Neural progenitor cell (in vitro differentiated cells): ENCODE results near the gene DNAJC18. TPM values are rescaled to one million over a fixed set of nuclear protein-coding genes. Genes with fewer than 3 reads are reported as not detected.

Experiments
- DNase-seq: peaks from one replicate; pipeline ENCODE4 v3.0.0-alpha.2; 2016; ENCODE audit warnings: low spot score
- H2AFZ ChIP-seq: fragments of 200-600 bp; sonication (generic); replicated peaks from 2 replicates; pipeline ENCODE4 v1.6.1; 2016; ENCODE audit warnings: antibody characterized with exemption
- H3F3A ChIP-seq: fragments of 200-600 bp; sonication (generic); 2 replicates; pipeline ENCODE4 v1.6.1; 2016; ENCODE audit warnings: antibody characterized with exemption, low read depth
- H3K27ac ChIP-seq: fragments of 200-600 bp; sonication (generic); 2 replicates; pipeline ENCODE4 v1.5.1; 2016; ENCODE audit warnings: mild to moderate bottlenecking
- H3K27me3 ChIP-seq: fragments of 200-600 bp; sonication (generic); 2 replicates; pipeline ENCODE4 v1.6.1; 2016; ENCODE audit warnings: mild to moderate bottlenecking, moderate library complexity
- H3K36me3 ChIP-seq: fragments of 200-600 bp; sonication (generic); 2 replicates; pipeline ENCODE4 v1.5.1; 2016
- H3K4me1 ChIP-seq: fragments of 200-600 bp; sonication (generic); 2 replicates; pipeline ENCODE4 v1.6.1; 2016; ENCODE audit warnings: mixed run types
- H3K4me2 ChIP-seq: fragments of 200-600 bp; sonication (generic); 2 replicates; pipeline ENCODE4 v1.6.1; 2016
- H3K4me3 ChIP-seq: fragments of 200-600 bp; sonication (generic); 2 replicates; pipeline ENCODE4 v1.5.1; 2016
- H3K79me2 ChIP-seq: fragments of 200-600 bp; sonication (generic); 2 replicates; pipeline ENCODE4 v1.6.1; 2016; ENCODE audit warnings: low read depth
- H3K9ac ChIP-seq: fragments of 200-600 bp; sonication (generic); 2 replicates; pipeline ENCODE4 v1.6.1; 2016
- H3K9me3 ChIP-seq: fragments of 200-600 bp; sonication (generic); 2 replicates; pipeline ENCODE4 v1.5.1; 2016; ENCODE audit warnings: low read depth
- H4K20me1 ChIP-seq: fragments of 200-600 bp; sonication (generic); 2 replicates; pipeline ENCODE4 v1.6.1; 2016; ENCODE audit warnings: low read depth
- H3K27ac Mint-ChIP-seq: 3 replicates; pipeline ENCODE4 v1.8.0; 2021; ENCODE audit warnings: mixed read lengths
- H3K27me3 Mint-ChIP-seq: 2 replicates; pipeline ENCODE4 v1.8.0; 2022; ENCODE audit warnings: low read depth, mild to moderate bottlenecking, inconsistent platforms, moderate library complexity, mixed read lengths; ENCODE audit not compliant: insufficient read depth
- H3K36me3 Mint-ChIP-seq: 3 replicates; pipeline ENCODE4 v1.8.0; 2021; ENCODE audit warnings: mixed read lengths
- H3K4me1 Mint-ChIP-seq: 3 replicates; pipeline ENCODE4 v1.8.0; 2021; ENCODE audit warnings: mixed read lengths
- H3K4me3 Mint-ChIP-seq: 3 replicates; pipeline ENCODE4 v1.8.0; 2021; ENCODE audit warnings: mild to moderate bottlenecking, moderate library complexity, mixed read lengths
- H3K9me3 Mint-ChIP-seq: 3 replicates; pipeline ENCODE4 v1.8.0; 2020; ENCODE audit warnings: mixed read lengths
- EZH2 ChIP-seq: fragments of 200-600 bp; sonication (generic); IDR thresholded peaks from 2 replicates; pipeline ENCODE4 v1.6.1; 2017; ENCODE audit warnings: antibody characterized with exemption, mild to moderate bottlenecking, moderate library complexity
- EZH2phosphoT487 ChIP-seq: fragments of 200-600 bp; sonication (generic); IDR thresholded peaks from 2 replicates; pipeline ENCODE4 v1.6.1; 2017; ENCODE audit warnings: antibody characterized with exemption
- total RNA-seq: library from RNA; depleted of rRNA; stranded (reverse); fragments of >200 nt; gene quantifications from 2 replicates; pipeline ENCODE4 v1.2.3, GENCODE V29; 2015; ENCODE audit warnings: low replicate concordance
- TF ChIP-seq, protein P1 (sequence below): fragments of 200-600 bp; sonication (generic); IDR thresholded peaks from 2 replicates; pipeline ENCODE4 v1.5.1; 2017; ENCODE audit warnings: antibody characterized with exemption, mild to moderate bottlenecking

DNAJC18 gene
- total RNA-seq, 1 donor from 2014 or later = 21.7 TPM

DNA sequence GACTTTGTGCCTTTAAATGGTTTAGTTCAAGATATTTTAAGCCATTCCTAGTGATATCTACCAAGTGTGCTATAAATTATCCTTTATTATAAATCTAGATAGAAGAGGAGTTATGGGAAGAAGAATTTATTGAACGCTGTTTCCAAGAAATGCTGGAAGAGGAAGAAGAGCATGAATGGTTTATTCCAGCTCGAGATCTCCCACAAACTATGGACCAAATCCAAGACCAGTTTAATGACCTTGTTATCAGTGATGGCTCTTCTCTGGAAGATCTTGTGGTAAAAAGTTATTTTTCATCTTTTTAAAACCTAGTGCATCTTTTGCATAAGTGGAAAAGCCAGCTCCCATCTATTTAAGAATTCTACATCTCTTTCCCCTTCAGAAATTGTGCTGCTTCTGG, 74.9 kb downstream of the DNAJC18 start:
- DNase-seq = no peak
- TF ChIP-seq EZH2 (no peak), EZH2phosphoT487 (no peak)
- TF ChIP-seq, protein P1, sequence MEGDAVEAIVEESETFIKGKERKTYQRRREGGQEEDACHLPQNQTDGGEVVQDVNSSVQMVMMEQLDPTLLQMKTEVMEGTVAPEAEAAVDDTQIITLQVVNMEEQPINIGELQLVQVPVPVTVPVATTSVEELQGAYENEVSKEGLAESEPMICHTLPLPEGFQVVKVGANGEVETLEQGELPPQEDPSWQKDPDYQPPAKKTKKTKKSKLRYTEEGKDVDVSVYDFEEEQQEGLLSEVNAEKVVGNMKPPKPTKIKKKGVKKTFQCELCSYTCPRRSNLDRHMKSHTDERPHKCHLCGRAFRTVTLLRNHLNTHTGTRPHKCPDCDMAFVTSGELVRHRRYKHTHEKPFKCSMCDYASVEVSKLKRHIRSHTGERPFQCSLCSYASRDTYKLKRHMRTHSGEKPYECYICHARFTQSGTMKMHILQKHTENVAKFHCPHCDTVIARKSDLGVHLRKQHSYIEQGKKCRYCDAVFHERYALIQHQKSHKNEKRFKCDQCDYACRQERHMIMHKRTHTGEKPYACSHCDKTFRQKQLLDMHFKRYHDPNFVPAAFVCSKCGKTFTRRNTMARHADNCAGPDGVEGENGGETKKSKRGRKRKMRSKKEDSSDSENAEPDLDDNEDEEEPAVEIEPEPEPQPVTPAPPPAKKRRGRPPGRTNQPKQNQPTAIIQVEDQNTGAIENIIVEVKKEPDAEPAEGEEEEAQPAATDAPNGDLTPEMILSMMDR = no peak
- Histone ChIP-seq H3K9me3 (no peaks in the 10 kb centered on the region), H3K4me2 (no peak overlapping the region), H2AFZ (no peak overlapping the region), H3K79me2 (peaks cover 60% of the 10 kb centered on the region), H3K4me3 (no peak overlapping the region), H4K20me1 (peaks cover 68% of the 10 kb centered on the region), H3K36me3 (peaks cover 27% of the 10 kb centered on the region), H3K27ac (no peak overlapping the region), H3K4me1 (no peaks in the 10 kb centered on the region), H3F3A (no peaks in the 10 kb centered on the region), H3K9ac (no peak overlapping the region), H3K27me3 (no peaks in the 10 kb centered on the region)
- no peaks in the 10 kb centered on the region for H3K9me3 Mint-ChIP-seq
- no peaks in the 10 kb centered on the region for H3K4me1 Mint-ChIP-seq
- no peak overlapping the region for H3K4me3 Mint-ChIP-seq
- H3K27me3 Mint-ChIP-seq = peaks cover 3% of the 10 kb centered on the region
- peaks cover 32% of the 10 kb centered on the region for H3K36me3 Mint-ChIP-seq
- H3K27ac Mint-ChIP-seq = no peak overlapping the region

DNA sequence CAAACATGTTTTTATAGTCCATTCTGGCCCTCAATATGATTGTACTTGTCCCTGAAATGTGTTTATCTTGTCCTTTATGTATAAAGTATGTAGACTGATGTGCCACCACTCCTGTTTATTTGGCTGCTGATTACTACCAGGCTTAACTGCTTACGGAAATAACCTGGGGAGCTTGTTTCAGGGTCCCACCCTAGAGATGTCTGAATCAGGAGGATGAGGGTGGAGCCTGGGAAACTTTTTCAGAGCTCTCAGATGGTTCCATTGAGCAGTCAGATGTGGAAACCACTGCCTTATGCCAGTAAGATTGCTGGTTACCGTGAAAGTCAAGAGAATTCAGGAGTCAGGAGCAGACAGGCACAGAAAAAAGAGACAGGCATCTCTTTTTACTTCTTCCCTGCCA, 75.4 kb downstream of the DNAJC18 start:
- Mint-ChIP-seq H3K27me3 (peaks cover 3% of the 10 kb centered on the region), H3K27ac (no peak overlapping the region), H3K9me3 (no peaks in the 10 kb centered on the region), H3K4me3 (no peak overlapping the region), H3K4me1 (no peaks in the 10 kb centered on the region), H3K36me3 (peaks cover 30% of the 10 kb centered on the region)
- Histone ChIP-seq H3K9ac (no peak overlapping the region), H3K9me3 (no peaks in the 10 kb centered on the region), H3K4me1 (no peaks in the 10 kb centered on the region), H3K27ac (no peak overlapping the region), H3K27me3 (no peaks in the 10 kb centered on the region), H3K4me3 (no peak overlapping the region), H3F3A (no peaks in the 10 kb centered on the region), H4K20me1 (peaks cover 73% of the 10 kb centered on the region), H3K4me2 (no peak overlapping the region), H2AFZ (no peak overlapping the region), H3K36me3 (peaks cover 27% of the 10 kb centered on the region), H3K79me2 (peaks cover 66% of the 10 kb centered on the region)
- TF ChIP-seq EZH2phosphoT487 (no peak), EZH2 (no peak)
- TF ChIP-seq, protein P1 = no peak
- no peak for DNase-seq

DNA sequence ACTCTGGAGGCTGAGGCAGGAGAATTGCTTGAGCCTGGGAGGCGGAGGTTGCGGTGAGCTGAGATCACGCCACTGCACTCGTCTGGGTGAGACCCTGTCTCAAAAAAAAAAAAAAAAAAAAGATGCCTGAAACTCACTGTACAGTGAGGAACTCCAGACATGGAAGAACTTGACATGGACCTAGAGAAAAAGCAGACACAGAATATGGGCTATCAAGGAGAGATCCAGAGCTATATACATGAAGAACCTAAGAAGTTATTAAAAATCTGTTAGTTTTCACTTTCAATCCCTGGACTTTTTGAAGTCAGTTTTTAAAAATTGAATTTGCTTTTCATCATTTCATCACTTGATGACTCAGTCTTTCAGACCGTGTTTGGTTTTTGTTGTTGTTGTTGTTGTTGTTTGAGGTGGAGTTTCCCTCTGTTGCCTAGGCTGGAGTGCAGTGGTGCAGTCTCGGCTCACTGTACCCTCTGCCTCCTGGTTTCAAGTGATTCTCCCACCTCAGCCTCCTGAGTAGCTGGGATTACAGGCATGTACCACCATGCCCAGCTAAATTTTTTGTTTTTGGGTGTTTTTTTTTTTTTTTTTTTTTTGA, 77.4 kb downstream of the DNAJC18 start:
- Histone ChIP-seq H3K9me3 (no peaks in the 10 kb centered on the region), H3K79me2 (peaks cover 86% of the 10 kb centered on the region), H3K4me1 (no peaks in the 10 kb centered on the region), H3K4me2 (no peak overlapping the region), H3K4me3 (no peak overlapping the region), H3K27ac (no peak overlapping the region), H4K20me1 (peaks cover 90% of the 10 kb centered on the region), H3K36me3 (peaks cover 15% of the 10 kb centered on the region), H3K27me3 (no peaks in the 10 kb centered on the region), H2AFZ (no peak overlapping the region), H3F3A (peaks cover 3% of the 10 kb centered on the region), H3K9ac (no peak overlapping the region)
- Mint-ChIP-seq H3K27me3 (peaks cover 3% of the 10 kb centered on the region), H3K4me1 (no peaks in the 10 kb centered on the region), H3K27ac (no peak overlapping the region), H3K9me3 (no peaks in the 10 kb centered on the region), H3K36me3 (peaks cover 39% of the 10 kb centered on the region), H3K4me3 (no peak overlapping the region)
- no peak for DNase-seq
- TF ChIP-seq EZH2phosphoT487 (no peak), EZH2 (no peak)
- TF ChIP-seq, protein P1 = no peak
